C4-2B (cell line): ENCODE measurements around the gene ANKS4B.

ENCODE experiments used
- CTCF ChIP-seq: fragments of 450-650 bp; conservative IDR thresholded peaks from 2 replicates; pipeline ENCODE4 v1.5.1; 2017; ENCODE audit warnings: mild to moderate bottlenecking
- ZFX ChIP-seq: fragments of 450-650 bp; IDR thresholded peaks from 2 replicates; pipeline ENCODE4 v1.6.1; 2017

- TF ChIP-seq CTCF (no peak), ZFX (no peak)
Observed at GRCh38 chr16:21233045-21233520, 416 bp upstream of the ANKS4B start.
